HG02973 (cell line): ENCODE data around the gene LRRC49.

Source experiments
- ATAC-seq: cut with Tn5 transposase; IDR thresholded peaks from one replicate; pipeline ENCODE4 v1.9.1; 2021; ENCODE audit warnings: moderate library complexity; ENCODE audit not compliant: unreplicated experiment

Gene LRRC49

DNA sequence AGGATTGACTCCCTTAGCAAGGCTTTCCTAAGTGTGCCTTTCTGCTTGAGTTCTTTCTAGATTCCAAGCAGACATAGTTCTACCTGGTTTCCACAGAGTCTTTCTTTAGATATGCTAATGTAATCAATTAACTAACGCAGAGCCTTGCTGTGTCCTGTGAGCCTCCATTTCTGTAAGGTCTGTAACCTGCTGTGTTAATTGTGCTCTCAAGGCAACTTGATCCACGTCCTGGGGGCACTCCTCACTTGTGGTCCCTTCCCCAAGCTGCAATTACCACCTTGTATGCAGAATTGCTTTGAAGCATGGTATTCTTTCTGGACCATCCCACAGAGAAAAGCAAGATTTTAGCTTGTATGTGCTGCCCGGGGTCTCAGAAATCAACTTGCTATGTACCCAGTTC lies 193.2 kb downstream of the LRRC49 start:
- no peak for ATAC-seq

DNA sequence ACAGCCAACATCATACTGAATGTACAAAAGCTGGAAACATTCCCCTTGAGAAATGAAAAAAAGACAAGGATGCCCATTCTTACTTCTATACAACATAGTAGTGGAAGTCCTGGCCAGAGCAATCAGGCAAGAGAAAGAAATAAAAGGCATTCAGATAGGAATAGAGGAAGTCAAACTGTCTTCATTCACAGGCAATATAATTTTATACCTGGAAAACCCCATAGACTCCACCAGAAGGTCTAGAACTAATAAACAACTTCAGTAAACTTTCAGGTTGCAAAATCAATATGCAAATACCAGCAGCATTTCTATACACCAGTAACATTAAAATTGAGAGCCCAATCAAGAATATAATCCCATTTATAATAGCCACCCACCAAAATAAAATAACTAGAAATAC lies 195.5 kb downstream of the LRRC49 start:
- ATAC-seq: no peak

DNA sequence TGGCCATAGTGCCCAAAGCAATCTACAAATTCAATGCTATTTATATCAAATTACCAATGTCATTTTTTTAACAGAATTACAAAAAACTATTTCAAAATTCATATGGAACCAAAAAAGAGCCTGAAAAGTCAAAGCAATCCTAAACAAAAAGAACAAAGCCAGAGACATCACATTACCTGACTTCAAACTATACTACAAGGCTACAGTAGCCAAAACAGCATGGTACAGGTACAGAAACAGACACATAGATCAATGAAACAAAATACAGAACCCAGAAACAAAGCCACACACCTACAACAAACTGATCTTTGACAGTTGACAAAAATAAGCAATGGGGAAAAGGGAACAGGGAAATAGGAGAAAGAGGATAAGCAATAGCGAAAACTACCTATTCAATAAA lies 196.1 kb downstream of the LRRC49 start:
- no peak for ATAC-seq

DNA sequence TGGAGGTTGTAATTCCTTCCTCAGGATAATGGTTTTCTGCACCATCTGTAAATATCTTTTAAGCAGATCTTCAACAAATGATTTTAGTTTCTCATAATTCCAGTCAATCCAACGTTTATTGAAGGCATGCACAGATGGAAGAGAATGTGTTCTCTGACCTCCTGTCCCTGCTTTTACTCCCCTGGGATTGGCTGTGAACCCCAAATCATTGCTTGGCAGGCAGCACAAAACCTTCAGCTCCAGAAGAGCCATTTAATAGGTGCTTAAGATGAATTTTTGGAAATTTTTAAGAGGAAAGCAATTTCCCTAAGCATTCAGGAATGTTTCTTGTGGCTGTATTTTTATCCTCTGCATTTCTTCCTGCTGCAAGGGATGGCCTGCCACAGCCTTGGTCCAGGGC lies 197.2 kb downstream of the LRRC49 start:
- ATAC-seq: no peak

DNA sequence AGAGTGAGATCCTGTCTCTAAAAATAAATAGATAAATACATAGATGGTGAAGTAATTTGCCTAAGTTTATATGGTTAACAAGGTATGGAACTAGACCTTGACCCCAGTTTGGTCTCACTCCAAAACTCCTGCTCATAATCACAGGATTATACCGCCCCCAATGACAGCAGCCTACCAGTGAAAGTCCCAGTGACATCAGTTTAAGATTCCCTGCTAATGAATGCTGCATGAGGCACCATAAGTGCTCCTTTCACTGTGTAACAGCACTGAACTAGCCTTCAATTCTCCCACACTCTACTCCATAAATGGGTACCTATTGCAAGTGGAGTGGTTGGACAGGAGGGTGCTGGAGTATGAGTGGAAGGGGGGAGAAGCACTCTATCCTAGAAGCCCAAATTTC lies 199.0 kb downstream of the LRRC49 start:
- no peak for ATAC-seq

DNA sequence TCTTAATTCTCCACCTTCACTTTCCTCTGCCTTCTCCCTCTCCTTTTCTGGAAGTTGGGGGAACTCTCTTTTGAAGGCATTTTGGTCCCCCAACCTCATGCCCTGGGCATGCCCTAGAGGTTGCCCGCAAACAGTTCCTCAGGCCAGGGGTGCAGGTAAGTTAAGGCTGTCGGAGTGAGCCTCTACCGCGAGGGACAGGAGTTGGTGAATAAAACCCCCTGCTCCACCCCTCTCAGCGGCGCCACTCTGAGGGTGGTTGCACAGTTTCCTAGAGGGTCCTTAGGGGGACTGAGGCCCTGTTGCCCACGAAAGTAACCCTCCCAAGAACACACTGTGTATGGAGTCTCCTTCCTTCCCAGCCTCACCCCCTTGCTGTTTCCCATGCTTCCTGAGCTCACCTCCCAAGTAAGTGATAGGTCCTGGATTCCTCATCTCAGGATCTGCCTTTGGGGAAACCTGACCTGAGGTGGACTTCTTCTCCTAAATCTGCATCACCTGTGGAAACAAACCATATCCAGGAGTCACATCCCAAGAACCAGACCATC lies 199.5 kb downstream of the LRRC49 start:
- ATAC-seq: no peak

DNA sequence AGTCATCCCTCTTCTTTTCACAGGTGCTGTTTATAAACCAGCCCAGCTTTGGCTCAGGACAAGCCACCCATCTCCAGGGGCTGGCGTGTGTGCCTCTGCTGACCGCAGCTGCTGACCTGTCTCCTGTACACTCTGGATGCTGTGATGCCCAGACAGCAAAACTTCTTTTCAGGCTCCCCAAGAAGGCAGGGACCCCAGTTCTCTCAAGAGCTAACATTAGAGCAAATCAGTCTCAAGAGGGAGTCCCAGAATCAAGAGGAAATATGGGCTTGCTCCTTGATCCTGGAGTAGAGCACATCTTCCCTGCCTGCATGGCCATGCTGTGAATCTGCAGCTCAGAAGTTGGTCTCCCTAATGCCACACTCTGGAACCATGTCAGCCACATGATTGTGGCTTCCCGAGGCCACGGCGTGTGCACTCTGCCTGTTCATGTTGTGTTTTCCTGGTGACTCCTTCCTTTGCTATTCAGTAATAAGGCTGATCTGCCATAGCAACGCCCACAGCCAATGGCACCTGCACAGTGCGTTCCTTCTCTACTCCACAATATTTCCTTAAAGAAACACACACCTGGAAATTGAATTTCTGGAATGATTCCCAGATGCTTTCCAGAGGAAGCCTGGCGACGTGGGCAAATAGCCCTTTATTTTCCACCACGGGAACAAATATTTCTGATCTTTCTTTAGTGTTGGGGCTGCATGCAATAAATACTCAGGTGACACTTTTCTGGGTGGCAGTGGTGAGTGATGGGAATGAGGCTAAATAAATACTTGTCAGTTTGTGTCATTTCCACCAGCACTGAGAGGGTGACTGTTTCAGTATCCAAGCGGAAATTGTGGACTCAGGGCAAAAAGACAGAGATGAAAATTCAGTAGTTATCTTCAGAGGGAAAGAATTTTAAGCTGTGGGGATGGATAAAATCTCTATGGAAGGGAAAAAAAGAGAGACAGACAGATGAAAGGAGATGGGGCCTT lies 200.7 kb downstream of the LRRC49 start:
- ATAC-seq: no peak

DNA sequence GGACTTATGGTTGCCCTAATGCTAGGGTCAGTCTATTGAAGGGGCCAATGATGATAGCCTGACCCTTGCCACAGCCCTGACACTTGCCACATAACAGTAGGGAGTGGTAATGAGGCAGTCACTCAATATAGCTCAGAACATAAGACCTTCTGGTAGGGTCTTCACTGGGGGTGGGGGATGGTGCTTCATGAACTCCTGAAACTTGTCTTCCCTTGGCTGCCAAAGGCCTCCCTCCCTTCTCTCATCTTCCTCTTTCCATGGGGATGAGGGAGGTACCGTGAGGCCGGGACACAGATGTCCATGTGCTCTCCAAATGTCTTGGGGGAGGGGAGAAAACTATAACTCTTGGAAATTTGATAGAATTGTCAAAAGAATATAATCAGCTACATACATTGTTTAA lies 201.5 kb downstream of the LRRC49 start:
- ATAC-seq: no peak

DNA sequence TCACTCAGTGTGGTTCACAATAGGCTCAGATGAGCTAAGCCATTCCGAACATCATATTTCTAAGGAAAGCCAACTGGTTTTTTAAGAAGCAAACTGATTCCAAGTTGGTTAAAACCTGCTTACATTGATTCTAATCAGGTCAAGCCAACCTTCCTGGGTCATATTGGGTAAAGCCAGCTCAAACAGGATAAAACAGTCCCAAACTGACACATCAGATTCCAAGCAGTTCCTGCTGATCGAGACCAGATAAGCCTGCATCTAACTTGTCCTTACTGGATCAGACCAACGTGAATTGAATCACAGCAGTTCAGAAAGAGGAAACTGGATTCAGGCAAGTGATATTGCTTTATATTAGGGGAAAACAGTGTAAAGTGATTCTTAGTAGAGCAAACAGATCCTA lies 204.1 kb downstream of the LRRC49 start:
- ATAC-seq: no peak

DNA sequence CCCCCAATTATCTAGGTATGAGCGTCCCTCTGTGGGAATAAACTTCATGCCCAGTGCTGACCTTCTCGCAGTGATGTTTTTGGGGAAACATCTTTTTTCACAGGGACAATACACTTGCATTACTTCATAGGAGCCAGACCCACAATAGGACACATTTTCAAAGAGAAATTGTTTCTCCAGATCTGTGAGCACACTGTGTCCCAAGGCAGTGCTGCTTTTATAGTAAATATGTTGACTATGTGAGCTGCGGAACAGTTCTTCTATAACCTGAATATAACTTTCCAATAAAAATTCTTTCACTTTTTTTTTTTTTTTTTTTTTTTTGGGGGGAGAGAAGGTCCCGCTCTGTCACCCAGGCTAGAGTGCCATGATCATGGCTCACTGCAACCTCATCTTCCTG lies 205.3 kb downstream of the LRRC49 start:
- ATAC-seq: no peak

DNA sequence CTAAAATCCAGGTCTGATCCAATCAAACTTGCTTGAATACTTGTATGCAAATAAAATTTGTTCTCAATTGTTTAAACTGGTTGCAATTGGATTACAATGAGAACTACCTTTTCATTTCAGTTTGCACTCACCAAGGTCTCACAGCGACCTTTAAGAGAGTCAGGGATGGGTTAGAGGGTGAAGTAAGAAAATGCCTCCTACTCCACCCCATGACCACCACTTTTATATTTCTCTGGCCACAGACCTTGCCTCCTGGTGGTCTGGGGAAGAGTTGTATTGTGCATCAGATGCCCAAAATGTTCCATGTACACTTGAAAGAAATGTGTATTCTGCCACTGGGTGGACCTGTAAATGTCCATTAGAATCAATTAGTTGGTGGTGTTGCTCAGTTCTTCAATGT lies 206.3 kb downstream of the LRRC49 start:
- no peak for ATAC-seq
